ENCODE results near the gene SH3PXD2A.

The SH3PXD2A gene

GRCh38 chr10:103605359-103606096 is 249.8 kb downstream of the SH3PXD2A start:
- no peak overlapping the region for H3K27ac Mint-ChIP-seq
- H3K36me3 Mint-ChIP-seq = peaks cover 12% of the 10 kb centered on the region
- no peaks in the 10 kb centered on the region for H3K9me3 Mint-ChIP-seq
- no peak for ATAC-seq (ENCODE audit: low read depth)
- H3K4me3 Mint-ChIP-seq = no peak overlapping the region
- no peaks in the 10 kb centered on the region for H3K27me3 Mint-ChIP-seq
- peak; percentile 10 to 26 for DNase-seq (ENCODE audit: low spot score in 2 of 2)
- no peaks in the 10 kb centered on the region for H3K4me1 Mint-ChIP-seq

GRCh38 chr10:103603382-103603781 is 252.0 kb downstream of the SH3PXD2A start:
- no peak for ATAC-seq (ENCODE audit: low read depth)
- peaks cover 12% of the 10 kb centered on the region for H3K36me3 Mint-ChIP-seq

GRCh38 chr10:103602852-103603155 is 252.6 kb downstream of the SH3PXD2A start:
- Mint-ChIP-seq H3K36me3 (peaks cover 10% of the 10 kb centered on the region), H3K27ac (no peak overlapping the region)

More at GRCh38 chr10:103603382-103603781, 252.0 kb downstream of the SH3PXD2A start:
- Mint-ChIP-seq H3K4me1 (no peaks in the 10 kb centered on the region), H3K27ac (no peak overlapping the region), H3K27me3 (no peaks in the 10 kb centered on the region), H3K9me3 (no peaks in the 10 kb centered on the region), H3K4me3 (no peak overlapping the region)
- DNase-seq (ENCODE audit: low spot score in 2 of 2) = no peak

GRCh38 chr10:103602028-103602851 is 253.1 kb downstream of the SH3PXD2A start:
- Mint-ChIP-seq H3K27me3 (no peaks in the 10 kb centered on the region), H3K4me3 (no peak overlapping the region), H3K4me1 (no peaks in the 10 kb centered on the region), H3K9me3 (no peaks in the 10 kb centered on the region), H3K36me3 (peaks cover 10% of the 10 kb centered on the region), H3K27ac (no peak overlapping the region)
- no peak for DNase-seq (ENCODE audit: low spot score in 2 of 2)
- no peak for ATAC-seq (ENCODE audit: low read depth)

More at GRCh38 chr10:103602852-103603155, 252.6 kb downstream of the SH3PXD2A start:
- ATAC-seq (ENCODE audit: low read depth) (no peak), DNase-seq (ENCODE audit: low spot score in 2 of 2) (no peak)
- Mint-ChIP-seq H3K9me3 (no peaks in the 10 kb centered on the region), H3K27me3 (no peaks in the 10 kb centered on the region), H3K4me1 (no peaks in the 10 kb centered on the region), H3K4me3 (no peak overlapping the region)

GRCh38 chr10:103600956-103601569 is 254.3 kb downstream of the SH3PXD2A start:
- H3K4me3 Mint-ChIP-seq = no peak overlapping the region
- H3K27me3 Mint-ChIP-seq = no peaks in the 10 kb centered on the region
- no peak overlapping the region for H3K27ac Mint-ChIP-seq
- ATAC-seq (ENCODE audit: low read depth) (no peak), DNase-seq (ENCODE audit: low spot score in 2 of 2) (no peak)
- no peaks in the 10 kb centered on the region for H3K4me1 Mint-ChIP-seq
- peaks cover 10% of the 10 kb centered on the region for H3K36me3 Mint-ChIP-seq
- no peaks in the 10 kb centered on the region for H3K9me3 Mint-ChIP-seq

GRCh38 chr10:103600325-103600724 is 255.1 kb downstream of the SH3PXD2A start:
- DNase-seq (ENCODE audit: low spot score in 2 of 2) = no peak
- Mint-ChIP-seq H3K27ac (no peak overlapping the region), H3K36me3 (peaks cover 10% of the 10 kb centered on the region), H3K27me3 (no peaks in the 10 kb centered on the region), H3K4me1 (no peaks in the 10 kb centered on the region), H3K4me3 (no peak overlapping the region), H3K9me3 (no peaks in the 10 kb centered on the region)
- no peak for ATAC-seq (ENCODE audit: low read depth)

- ATAC-seq (ENCODE audit: low read depth) (no peak), DNase-seq (ENCODE audit: low spot score in 2 of 2) (no peak)
- no peak overlapping the region for H3K4me3 Mint-ChIP-seq
- no peaks in the 10 kb centered on the region for H3K9me3 Mint-ChIP-seq
- H3K27ac Mint-ChIP-seq = no peak overlapping the region
- H3K27me3 Mint-ChIP-seq = no peaks in the 10 kb centered on the region
- no peaks in the 10 kb centered on the region for H3K4me1 Mint-ChIP-seq
- H3K36me3 Mint-ChIP-seq = peaks cover 10% of the 10 kb centered on the region
These were observed 255.5 kb downstream of the SH3PXD2A start for GRCh38 chr10:103599907-103600306.

GRCh38 chr10:103599211-103599610 is 256.2 kb downstream of the SH3PXD2A start:
- no peaks in the 10 kb centered on the region for H3K4me1 Mint-ChIP-seq
- no peaks in the 10 kb centered on the region for H3K9me3 Mint-ChIP-seq
- DNase-seq (ENCODE audit: low spot score in 2 of 2) (no peak), ATAC-seq (ENCODE audit: low read depth) (no peak)
- H3K27ac Mint-ChIP-seq = no peak overlapping the region
- peaks cover 10% of the 10 kb centered on the region for H3K36me3 Mint-ChIP-seq
- no peaks in the 10 kb centered on the region for H3K27me3 Mint-ChIP-seq
- H3K4me3 Mint-ChIP-seq = no peak overlapping the region

GRCh38 chr10:103598654-103599115 is 256.7 kb downstream of the SH3PXD2A start:
- no peak for ATAC-seq (ENCODE audit: low read depth)

GRCh38 chr10:103597003-103597402 is 258.4 kb downstream of the SH3PXD2A start:
- no peaks in the 10 kb centered on the region for H3K9me3 Mint-ChIP-seq
- H3K4me1 Mint-ChIP-seq = no peaks in the 10 kb centered on the region
- H3K27ac Mint-ChIP-seq = no peak overlapping the region
- no peaks in the 10 kb centered on the region for H3K27me3 Mint-ChIP-seq
- no peaks in the 10 kb centered on the region for H3K36me3 Mint-ChIP-seq
- no peak for DNase-seq (ENCODE audit: low spot score in 2 of 2)
- H3K4me3 Mint-ChIP-seq = no peak overlapping the region
- no peak for ATAC-seq (ENCODE audit: low read depth)

More at GRCh38 chr10:103598654-103599115, 256.7 kb downstream of the SH3PXD2A start:
- H3K9me3 Mint-ChIP-seq = no peaks in the 10 kb centered on the region
- no peaks in the 10 kb centered on the region for H3K27me3 Mint-ChIP-seq
- H3K4me1 Mint-ChIP-seq = no peaks in the 10 kb centered on the region
- no peak overlapping the region for H3K27ac Mint-ChIP-seq
- no peak for DNase-seq (ENCODE audit: low spot score in 2 of 2)
- no peak overlapping the region for H3K4me3 Mint-ChIP-seq
- H3K36me3 Mint-ChIP-seq = peaks cover 10% of the 10 kb centered on the region

GRCh38 chr10:103595933-103596726 is 259.2 kb downstream of the SH3PXD2A start:
- Mint-ChIP-seq H3K27me3 (no peaks in the 10 kb centered on the region), H3K9me3 (no peaks in the 10 kb centered on the region), H3K27ac (no peak overlapping the region), H3K36me3 (no peaks in the 10 kb centered on the region), H3K4me3 (no peak overlapping the region), H3K4me1 (no peaks in the 10 kb centered on the region)
- DNase-seq (ENCODE audit: low spot score in 2 of 2) = no peak
- ATAC-seq (ENCODE audit: low read depth) = no peak

GRCh38 chr10:103593022-103593570 is 262.3 kb downstream of the SH3PXD2A start:
- Mint-ChIP-seq H3K9me3 (no peaks in the 10 kb centered on the region), H3K4me1 (peaks cover 2% of the 10 kb centered on the region), H3K36me3 (no peaks in the 10 kb centered on the region), H3K4me3 (no peak overlapping the region), H3K27ac (no peak overlapping the region), H3K27me3 (no peaks in the 10 kb centered on the region)
- no peak for DNase-seq (ENCODE audit: low spot score in 2 of 2)
- no peak for ATAC-seq (ENCODE audit: low read depth)

- DNase-seq (ENCODE audit: low spot score in 2 of 2) (peak; percentile 32 to 46), ATAC-seq (ENCODE audit: low read depth) (peak; percentile 76)
- Mint-ChIP-seq H3K4me1 (peaks cover 2% of the 10 kb centered on the region), H3K4me3 (no peak overlapping the region), H3K9me3 (peaks cover 2% of the 10 kb centered on the region), H3K36me3 (peaks cover 2% of the 10 kb centered on the region), H3K27me3 (no peaks in the 10 kb centered on the region), H3K27ac (no peak overlapping the region)
These were observed 263.0 kb downstream of the SH3PXD2A start for GRCh38 chr10:103592186-103593021.
